ENCODE measurements around the gene TRPM3.

DNA sequence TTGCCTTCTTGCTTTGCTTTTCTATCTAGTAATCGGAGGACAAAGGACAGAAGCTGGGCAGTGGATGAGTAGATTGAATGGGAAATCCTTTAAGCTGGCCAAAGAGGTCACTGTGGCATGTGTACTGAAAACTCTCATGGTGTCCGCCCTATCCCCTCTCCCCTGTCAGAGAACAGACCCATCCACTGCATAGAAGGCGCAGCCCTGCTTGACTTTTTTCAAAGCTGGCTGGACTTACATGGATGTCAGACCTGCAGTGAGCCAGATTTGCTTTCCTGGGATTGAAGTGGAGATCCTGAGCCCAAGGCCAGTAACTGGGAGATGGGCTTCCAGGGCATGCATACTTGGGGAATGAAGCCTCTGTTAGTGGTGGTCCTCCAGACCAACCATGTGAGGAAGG is 329.5 kb downstream of the TRPM3 start:
- TF ChIP-seq, protein P1, sequence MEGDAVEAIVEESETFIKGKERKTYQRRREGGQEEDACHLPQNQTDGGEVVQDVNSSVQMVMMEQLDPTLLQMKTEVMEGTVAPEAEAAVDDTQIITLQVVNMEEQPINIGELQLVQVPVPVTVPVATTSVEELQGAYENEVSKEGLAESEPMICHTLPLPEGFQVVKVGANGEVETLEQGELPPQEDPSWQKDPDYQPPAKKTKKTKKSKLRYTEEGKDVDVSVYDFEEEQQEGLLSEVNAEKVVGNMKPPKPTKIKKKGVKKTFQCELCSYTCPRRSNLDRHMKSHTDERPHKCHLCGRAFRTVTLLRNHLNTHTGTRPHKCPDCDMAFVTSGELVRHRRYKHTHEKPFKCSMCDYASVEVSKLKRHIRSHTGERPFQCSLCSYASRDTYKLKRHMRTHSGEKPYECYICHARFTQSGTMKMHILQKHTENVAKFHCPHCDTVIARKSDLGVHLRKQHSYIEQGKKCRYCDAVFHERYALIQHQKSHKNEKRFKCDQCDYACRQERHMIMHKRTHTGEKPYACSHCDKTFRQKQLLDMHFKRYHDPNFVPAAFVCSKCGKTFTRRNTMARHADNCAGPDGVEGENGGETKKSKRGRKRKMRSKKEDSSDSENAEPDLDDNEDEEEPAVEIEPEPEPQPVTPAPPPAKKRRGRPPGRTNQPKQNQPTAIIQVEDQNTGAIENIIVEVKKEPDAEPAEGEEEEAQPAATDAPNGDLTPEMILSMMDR (IDR thresholded peaks at IDR 0.05) = no peak
- TF ChIP-seq POLR2A (IDR thresholded peaks at IDR 0.05) = no peak
